HepG2 (cell line): ENCODE results near the gene LCN1. TPM values are rescaled to one million over a fixed set of nuclear protein-coding genes. Genes with fewer than 3 reads are reported as not detected.

Source experiments
- ARID4A ChIP-seq: sonication (generic); formaldehyde crosslinking; IDR thresholded peaks from 2 replicates; pipeline ENCODE4 v1.5.0; 2020; ENCODE audit warnings: mild to moderate bottlenecking, missing genetic modification reagents, borderline replicate concordance
- ARNT2 ChIP-seq: sonication (generic); formaldehyde crosslinking; IDR thresholded peaks from 2 replicates; pipeline ENCODE4 v1.8.0; 2022; ENCODE audit warnings: mild to moderate bottlenecking, low read depth, missing genetic modification reagents, moderate library complexity
- ATF3 ChIP-seq: sonication (generic); formaldehyde crosslinking; IDR thresholded peaks from 2 replicates; pipeline ENCODE4 v1.4.0; 2020; ENCODE audit warnings: missing genetic modification reagents
- ATM ChIP-seq: fragments of 450-650 bp; IDR thresholded peaks from 2 replicates; pipeline ENCODE4 v1.7.1; 2017; ENCODE audit warnings: mild to moderate bottlenecking, borderline replicate concordance
- FOXA1 ChIP-seq, 2 experiments: fragments of 450-650 bp in 1 of 2; sonication (generic) in 1 of 2; formaldehyde crosslinking in 1 of 2; IDR thresholded peaks; 2 replicates each; pipeline versions ENCODE4 v1.4.0 to v1.6.1; 2016 to 2020; ENCODE audit warnings: missing genetic modification reagents in 1 of 2
- FOXC1 ChIP-seq: sonication (generic); formaldehyde crosslinking; IDR thresholded peaks from 2 replicates; pipeline ENCODE4 v1.8.0; 2022; ENCODE audit warnings: mild to moderate bottlenecking, missing genetic modification reagents, borderline replicate concordance
- HOXA5 ChIP-seq: sonication (generic); formaldehyde crosslinking; IDR thresholded peaks from 2 replicates; pipeline ENCODE4 v1.4.0; 2020; ENCODE audit warnings: missing genetic modification reagents
- JUNB ChIP-seq: sonication (generic); formaldehyde crosslinking; IDR thresholded peaks from 2 replicates; pipeline ENCODE4 v1.8.0; 2022; ENCODE audit warnings: missing genetic modification reagents, mild to moderate bottlenecking, borderline replicate concordance
- MXI1 ChIP-seq: IDR thresholded peaks from 3 replicates; pipeline ENCODE4 v1.6.1; 2012; ENCODE audit warnings: low read depth, low read length, inconsistent platforms, borderline replicate concordance
- PLSCR1 ChIP-seq: sonication (generic); formaldehyde crosslinking; IDR thresholded peaks from 2 replicates; pipeline ENCODE4 v1.5.0; 2020; ENCODE audit warnings: missing genetic modification reagents, mild to moderate bottlenecking, borderline replicate concordance
- PRMT3 ChIP-seq: sonication (generic); formaldehyde crosslinking; IDR thresholded peaks from 2 replicates; pipeline ENCODE4 v1.8.1; 2022; ENCODE audit warnings: low read depth, mild to moderate bottlenecking, moderate library complexity, missing genetic modification reagents, borderline replicate concordance
- RARA ChIP-seq: IDR thresholded peaks from 2 replicates; pipeline ENCODE4 v1.6.1; 2016; ENCODE audit warnings: missing genetic modification reagents, missing compliant biosample characterization
- SMAD1 ChIP-seq: sonication (generic); formaldehyde crosslinking; IDR thresholded peaks from 2 replicates; pipeline ENCODE4 v1.4.0; 2020; ENCODE audit warnings: missing genetic modification reagents, low read depth, mild to moderate bottlenecking, borderline replicate concordance
- ZFP1 ChIP-seq: IDR thresholded peaks from 2 replicates; pipeline ENCODE4 v1.6.1; 2016
- ZGPAT ChIP-seq: IDR thresholded peaks from 2 replicates; pipeline ENCODE4 v1.6.1; 2016; ENCODE audit warnings: mild to moderate bottlenecking
- ZNF207 ChIP-seq: fragments of 450-650 bp; IDR thresholded peaks from 2 replicates; pipeline ENCODE4 v1.6.1; 2016; ENCODE audit warnings: antibody characterized with exemption, borderline replicate concordance
- ZNF256 ChIP-seq: sonication (generic); formaldehyde crosslinking; conservative IDR thresholded peaks from 2 replicates; pipeline ENCODE4 v1.4.0; 2020; ENCODE audit warnings: missing genetic modification reagents
- ZNF343 ChIP-seq: sonication (generic); formaldehyde crosslinking; IDR thresholded peaks from 2 replicates; pipeline ENCODE4 v1.4.0; 2020; ENCODE audit warnings: mild to moderate bottlenecking, missing genetic modification reagents
- ZNF639 ChIP-seq: conservative IDR thresholded peaks from 2 replicates; pipeline ENCODE4 v1.6.1; 2018; ENCODE audit warnings: missing genetic modification reagents
- ZNF772 ChIP-seq: sonication (generic); formaldehyde crosslinking; IDR thresholded peaks from 2 replicates; pipeline ENCODE4 v1.5.0; 2020; ENCODE audit warnings: mild to moderate bottlenecking, missing genetic modification reagents
- ZNF781 ChIP-seq: sonication (generic); formaldehyde crosslinking; IDR thresholded peaks from 2 replicates; pipeline ENCODE4 v1.5.1; 2020; ENCODE audit warnings: borderline replicate concordance, mild to moderate bottlenecking, missing genetic modification reagents; ENCODE audit errors: not compliant biosample characterization
- ZZZ3 ChIP-seq: sonication (generic); formaldehyde crosslinking; IDR thresholded peaks from 2 replicates; pipeline ENCODE4 v1.4.0; 2020; ENCODE audit warnings: missing genetic modification reagents, mild to moderate bottlenecking, borderline replicate concordance
- polyA plus RNA-seq, 8 experiments: library from polyadenylated mRNA; depleted of rRNA in 3 of 8; stranded (reverse) in 7 of 8; unstranded in 1 of 8; fragments of >200 nt; fragmentation: Illumina TruSeq in 4 of 8; extraction: Trizol in 4 of 8; gene quantifications; 2 replicates each; pipeline versions ENCODE4 v1.2.1 to v1.2.3, GENCODE V29; 2011 to 2016; ENCODE audit warnings: low read depth in 4 of 8, missing spikeins in 1 of 8, mixed read lengths in 1 of 8; ENCODE audit not compliant: insufficient read depth in 1 of 8
- total RNA-seq, 5 experiments: library from RNA; depleted of rRNA; stranded (reverse); fragments of >200 nt; fragmentation: Illumina TruSeq; extraction: Trizol; gene quantifications; 2 replicates each; pipeline ENCODE4 v1.2.3, GENCODE V29; 2016; ENCODE audit warnings: low read depth in 1 of 5

LCN1 gene
- total and polyA plus RNA-seq, 2 of the 13 experiments (the other 11 are each of a cell fraction or from before 2014, with no cell fraction given), result not detected

- TF ChIP-seq ZNF207 (no peak), ATM (no peak), FOXC1 (no peak), ZZZ3 (CRISPR knock-in tag) (no peak), HOXA5 (no peak), MXI1 (no peak), ARNT2 (CRISPR knock-in tag) (no peak), SMAD1 (CRISPR knock-in tag) (no peak), ZFP1 (CRISPR knock-in tag) (no peak), PRMT3 (no peak), ARID4A (no peak; the same call in 1 of the 2 replicates), ZNF781 (CRISPR knock-in tag) (no peak), RARA (CRISPR knock-in tag) (peak; percentile 28; the same call in 1 of the 2 replicates), ZNF772 (no peak), ZNF639 (CRISPR knock-in tag) (no peak), JUNB (CRISPR knock-in tag) (no peak), ZNF343 (no peak), ZNF256 (CRISPR knock-in tag) (no peak), FOXA1 (IDR thresholded peaks at IDR 0.05) (no peak), FOXA1 (CRISPR knock-in tag; IDR thresholded peaks at IDR 0.05) (no peak), PLSCR1 (CRISPR knock-in tag) (no peak), ATF3 (CRISPR knock-in tag) (no peak), ZGPAT (CRISPR knock-in tag) (no peak)
These were observed 14.7 kb upstream of the LCN1 start (continued) for GRCh38 chr9:135506327-135507103.
